ENCODE results near the gene FOXS1.
"Not testable (repeated sequence)": the region's sequence is repeated elsewhere in the genome, so short reads cannot be mapped to it uniquely, and the experiment has no call there.

The FOXS1 gene

DNA sequence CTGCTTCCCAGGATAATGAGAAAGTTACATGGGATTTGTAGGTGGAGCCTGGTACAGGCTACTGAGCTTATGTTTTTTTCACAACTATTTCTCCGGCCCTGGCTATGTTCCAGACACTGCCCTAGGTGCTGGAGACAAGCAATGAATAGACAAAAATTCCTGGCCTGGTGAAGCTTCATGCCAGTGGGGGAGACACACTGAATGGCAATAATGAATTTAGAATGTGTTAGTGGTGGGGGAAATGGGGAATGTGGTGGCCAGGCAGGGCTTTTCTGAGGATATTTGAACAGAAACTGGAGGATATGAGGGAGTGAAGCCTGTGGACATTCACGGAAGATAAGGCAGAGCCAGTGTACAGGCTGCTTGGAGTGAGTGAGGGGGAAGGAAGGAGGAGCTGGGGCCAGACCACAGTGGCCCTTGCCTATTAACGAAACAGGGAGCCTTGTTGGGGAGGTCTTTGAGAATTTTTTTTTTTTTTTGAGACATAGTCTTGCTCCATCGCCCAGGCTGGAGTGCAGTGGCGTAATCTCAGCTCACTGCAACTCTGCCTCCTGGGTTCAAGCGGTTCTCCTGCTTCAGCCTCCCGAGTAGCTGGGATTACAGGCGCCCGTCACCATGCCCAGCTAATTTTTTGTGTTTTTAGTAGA lies 6.6 kb downstream of the FOXS1 start:
- DNase-seq = no peak

DNA sequence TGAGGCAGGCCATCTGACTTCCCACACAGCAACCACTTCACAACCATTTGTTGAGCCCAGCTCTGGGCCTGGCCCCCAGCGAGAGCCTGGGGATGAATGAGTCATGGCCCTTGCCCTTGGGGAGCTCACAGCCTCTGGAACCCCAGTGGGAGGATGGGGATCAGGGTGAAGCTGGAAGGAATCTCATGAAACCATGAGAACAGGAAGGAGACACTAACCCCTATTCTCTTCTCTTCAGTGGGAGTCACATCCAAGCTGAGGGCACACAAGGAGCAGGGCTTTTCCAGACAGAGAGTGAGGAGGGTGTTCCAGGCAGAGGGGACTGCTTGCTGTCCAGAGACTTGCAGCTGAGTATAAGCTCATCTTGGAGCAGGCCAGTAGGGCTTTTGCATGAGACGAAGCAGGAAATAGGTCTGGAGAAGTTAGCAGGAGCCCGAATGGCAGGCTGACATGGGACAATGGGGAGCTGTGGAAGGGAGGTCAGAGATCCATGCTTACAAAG lies 7.5 kb downstream of the FOXS1 start:
- DNase-seq = no peak

DNA sequence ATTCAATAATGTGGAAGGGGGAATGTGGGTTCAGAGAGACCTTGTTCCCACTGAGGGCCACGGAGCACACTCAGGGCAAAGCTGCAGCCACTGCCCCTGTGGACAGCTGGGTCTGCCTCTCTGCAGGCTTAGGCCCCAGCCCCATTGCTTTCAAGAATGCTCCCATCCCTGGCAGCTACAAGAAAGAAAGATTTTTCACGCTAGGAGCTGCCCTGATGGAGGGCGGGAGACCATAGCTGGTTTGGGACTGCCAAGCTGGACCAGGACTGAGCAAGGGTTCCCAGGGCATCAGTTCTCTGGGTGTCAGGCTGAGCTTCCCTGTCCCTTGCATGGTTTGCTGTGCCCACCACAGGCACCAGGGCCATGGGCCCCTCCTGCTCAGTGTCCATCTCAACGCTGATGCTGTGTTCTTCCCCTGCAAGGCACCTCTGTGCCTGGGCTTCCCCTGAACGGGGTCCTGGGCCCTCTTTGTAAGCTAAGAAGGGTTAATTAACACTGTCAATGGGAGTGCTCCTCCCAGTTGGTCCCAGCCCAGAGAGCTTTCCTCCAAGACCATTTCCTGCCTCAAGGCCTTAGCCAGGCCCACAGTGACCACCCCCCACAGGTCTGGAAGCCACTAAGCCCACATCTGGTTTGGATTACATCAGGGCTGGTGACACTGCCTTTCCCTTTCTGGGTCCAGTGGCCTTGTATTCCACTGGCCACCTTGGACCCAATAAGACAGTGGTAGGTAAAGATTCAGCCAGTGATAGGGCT lies 8.4 kb downstream of the FOXS1 start:
- DNase-seq = no peak

DNA sequence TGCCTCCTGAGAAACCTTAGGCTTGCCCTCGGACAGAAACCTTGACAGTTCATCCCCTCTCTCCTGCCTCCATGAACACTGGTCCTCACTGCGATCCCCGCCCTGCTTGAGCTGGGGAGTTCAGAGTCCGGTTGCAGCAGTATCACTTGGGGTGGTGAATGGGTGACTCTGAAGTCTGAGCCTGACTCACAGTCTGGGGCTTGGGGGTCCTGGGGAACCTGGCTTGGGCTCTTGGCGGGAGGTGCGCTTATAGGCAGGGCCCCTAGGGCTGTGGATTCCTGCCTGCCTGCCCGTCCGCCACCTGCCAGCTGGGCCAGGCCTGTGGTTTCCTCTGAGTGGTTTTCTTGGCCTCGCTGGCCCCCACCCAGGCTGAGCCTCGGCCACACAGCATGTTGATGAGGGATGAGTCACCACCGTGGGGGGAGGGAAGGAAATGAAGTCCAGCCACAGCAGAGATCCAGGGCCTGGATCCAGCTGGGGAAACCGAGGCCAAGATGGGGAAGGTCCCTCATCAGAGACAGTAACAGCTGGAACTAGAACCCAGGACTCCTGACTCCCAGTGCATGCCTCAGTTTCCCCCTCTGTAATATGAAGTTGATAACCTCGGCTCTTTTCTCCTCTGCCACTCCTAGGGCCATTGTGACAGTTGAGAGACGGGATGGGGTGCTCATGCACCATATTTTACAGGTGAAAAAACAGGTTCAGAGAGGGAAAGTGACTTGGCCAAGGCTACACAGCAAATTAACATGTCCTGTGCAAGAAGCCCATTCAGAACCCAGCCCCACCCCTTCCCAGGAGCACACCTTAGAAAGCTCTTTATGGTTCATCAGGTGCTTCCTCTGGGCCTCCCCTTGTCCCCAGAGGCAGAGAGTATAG lies 9.2 kb downstream of the FOXS1 start:
- DNase-seq = no peak

DNA sequence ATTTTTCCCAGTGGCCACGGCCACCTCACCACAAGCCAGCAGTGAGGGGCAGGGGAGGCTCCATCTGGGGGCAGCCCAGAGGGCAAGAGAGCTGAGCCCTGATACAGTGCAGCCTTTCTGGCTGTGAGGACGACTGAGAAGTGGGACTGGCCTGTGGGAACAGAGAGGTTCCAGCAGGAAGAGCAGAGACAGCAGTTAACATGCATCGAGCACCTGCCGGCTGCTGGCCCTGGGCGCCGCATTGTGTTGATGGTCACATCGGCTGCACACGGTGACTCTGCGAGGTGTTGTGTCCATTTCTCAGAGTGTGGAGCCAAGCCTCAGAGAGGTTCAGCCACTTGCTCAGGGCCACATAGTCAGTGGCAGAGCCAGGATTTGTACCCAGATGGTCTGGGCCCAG lies 9.8 kb downstream of the FOXS1 start:
- no peak for DNase-seq

DNA sequence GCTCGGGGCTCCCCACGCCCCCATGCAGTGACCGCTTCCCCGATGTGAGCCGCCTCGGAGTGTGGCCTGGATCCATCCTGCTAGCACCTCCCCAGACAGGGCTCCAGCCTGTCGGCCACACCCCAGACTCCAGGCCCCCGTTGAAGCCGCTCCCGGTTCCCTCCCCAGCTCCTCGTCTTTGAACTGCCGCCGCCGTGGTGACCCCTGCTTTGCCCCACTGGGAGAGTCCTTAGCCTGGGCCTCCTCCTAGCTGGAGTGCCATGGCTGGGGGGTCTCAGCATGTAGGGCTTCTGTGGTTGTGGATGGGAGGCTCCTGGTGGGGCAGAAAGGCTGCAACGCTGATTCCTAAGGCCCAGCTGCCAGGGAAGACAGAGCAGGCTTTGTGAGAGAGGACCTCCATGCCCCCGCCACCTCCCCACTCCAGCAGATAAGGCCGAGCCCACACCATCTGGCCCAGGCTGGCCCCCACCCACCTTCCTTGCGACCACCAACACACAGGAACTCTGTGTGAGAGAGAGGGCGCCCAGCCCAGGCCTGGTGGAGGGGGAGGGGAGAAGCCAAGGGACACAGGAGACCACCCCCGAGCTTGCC lies 11.4 kb downstream of the FOXS1 start:
- DNase-seq = no peak

DNA sequence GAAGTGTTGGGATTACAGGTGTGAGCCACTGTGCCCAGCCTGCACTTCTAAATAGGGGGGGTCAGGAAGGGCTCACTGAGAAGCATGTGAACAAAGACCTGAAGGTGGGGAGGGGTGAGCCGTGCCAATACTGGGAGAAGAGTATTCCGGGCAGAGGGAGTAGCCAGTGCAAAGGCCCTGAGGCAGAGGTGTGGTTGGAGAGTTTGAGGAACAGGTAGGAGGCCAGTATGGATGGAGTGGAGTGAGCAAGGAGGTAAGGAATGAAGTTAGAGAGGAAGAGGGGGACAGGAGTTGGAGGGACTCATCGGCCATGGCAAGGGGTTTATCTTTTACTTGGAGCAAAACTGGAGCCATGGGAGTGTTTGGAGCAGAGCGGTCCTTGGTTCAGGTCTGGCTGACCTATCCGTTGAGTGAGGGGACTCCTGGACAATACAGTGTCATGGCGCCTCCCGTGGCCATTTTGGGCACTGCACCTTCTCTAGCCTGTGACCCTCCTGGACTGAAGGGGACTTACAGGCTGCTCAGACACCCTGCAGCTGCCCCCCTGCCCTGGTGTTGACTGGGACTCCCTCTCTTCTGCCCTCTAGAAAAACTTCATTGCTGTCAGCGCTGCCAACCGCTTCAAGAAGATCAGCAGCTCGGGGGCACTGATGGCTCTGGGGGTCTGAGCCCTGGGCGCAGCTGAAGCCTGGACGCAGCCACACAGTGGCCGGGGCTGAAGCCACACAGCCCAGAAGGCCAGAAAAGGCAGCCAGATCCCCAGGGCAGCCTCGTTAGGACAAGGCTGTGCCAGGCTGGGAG lies 12.1 kb downstream of the FOXS1 start:
- peak; percentile 67 for DNase-seq

DNA sequence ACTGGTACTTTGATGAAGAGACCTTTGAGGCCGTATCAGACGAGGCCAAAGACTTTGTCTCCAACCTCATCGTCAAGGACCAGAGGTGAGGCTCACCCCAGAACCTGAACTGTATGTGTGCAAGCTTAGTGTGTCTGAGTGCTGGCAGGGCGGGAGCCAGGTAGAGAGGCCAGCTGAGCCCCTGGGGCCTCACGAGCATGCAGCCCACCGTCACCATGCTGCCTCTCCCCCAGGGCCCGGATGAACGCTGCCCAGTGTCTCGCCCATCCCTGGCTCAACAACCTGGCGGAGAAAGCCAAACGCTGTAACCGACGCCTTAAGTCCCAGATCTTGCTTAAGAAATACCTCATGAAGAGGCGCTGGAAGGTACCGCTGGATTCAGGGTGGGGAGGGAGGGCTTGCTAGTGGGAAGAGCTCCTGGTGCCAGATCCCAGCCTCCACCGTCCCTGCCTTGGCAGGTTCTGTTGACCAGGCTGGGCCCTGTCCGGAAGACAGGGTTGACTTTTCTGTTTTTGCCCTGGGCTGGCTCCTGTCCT lies 13.6 kb downstream of the FOXS1 start:
- DNase-seq = no peak

DNA sequence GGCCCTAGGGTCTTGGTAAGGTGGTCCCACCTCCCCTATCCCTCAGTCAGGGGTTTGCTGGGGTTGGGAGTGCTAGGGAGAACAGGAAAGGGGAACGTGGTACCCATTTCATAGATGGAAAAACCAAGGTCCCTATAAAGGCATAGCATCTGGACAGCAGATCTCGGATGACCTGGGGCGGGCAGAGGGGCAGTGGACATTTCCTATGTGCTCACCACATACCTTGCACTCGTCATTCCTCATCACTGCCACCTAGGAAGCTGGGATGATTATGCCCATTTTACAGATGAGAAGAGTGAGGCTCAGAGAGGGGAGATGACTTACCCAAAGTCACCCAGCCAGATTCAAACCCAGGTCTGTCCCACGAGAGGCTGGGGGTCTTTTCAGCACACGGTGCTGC lies 14.2 kb downstream of the FOXS1 start:
- no peak for DNase-seq

DNA sequence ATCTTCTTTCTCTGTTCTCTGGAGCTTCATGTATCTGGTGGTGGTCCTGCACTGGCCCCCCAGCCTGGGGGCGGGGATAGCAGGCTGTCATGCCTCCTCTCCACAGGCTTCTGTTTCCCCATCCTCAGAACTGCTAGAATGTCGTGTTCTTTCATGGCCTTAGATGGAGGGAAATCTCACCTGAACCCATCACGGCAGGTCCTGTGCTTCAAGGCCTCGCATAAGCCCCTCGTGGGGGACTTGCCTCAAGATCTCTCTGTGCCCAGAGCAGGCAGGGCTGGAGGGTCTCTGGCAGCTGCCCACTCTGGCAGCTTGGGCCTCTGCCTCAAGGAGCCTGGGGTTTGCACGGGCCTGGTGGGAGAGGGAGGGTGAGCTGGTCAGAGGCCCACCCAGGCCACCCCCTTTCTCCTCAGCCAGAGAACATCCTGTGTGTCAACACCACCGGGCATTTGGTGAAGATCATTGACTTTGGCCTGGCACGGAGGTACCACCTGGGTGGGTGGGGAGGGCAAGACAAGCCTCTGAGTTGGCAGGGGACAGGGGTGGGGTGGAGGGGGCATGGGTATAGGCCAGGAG lies 14.9 kb downstream of the FOXS1 start:
- DNase-seq = no peak

DNA sequence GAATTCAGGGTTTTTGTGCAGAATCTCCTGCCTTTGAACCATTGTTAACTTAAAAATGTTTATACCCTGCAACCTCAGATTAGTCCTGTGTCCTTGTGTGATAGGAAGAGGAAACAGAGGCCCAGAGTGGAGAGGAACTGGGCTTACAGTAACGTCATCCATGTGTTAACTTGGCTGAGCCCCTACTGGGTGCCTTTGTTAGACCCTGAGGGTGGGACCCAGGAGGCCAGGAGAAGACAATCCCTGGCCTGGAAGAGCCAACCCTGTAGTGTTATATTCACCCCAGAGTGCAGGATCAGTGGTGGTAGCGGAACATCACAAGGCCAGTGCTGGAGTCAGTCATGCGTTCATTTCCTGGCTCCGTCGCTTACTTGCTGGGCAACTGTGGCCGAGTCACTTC lies 15.7 kb downstream of the FOXS1 start:
- no peak for DNase-seq

DNA sequence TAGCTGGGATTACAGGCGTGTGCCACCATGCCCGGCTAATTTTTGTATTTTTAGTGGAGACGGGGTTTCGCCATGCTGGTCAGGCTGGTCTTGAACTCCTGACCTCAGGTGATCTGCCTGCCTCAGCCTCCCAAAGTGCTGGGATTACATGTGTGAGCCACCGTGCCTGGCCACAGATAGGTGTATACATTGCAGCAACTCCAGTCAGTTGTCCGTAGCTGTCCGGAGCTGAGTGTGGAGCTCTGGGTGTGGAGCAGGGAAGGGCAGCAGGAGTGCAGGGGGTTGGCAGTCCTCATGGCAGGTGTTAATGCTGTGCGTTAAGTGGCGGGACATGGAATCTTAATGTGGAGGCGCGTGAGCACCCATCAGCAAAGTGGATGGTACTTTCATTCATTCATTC lies 17.4 kb downstream of the FOXS1 start:
- not testable (repeated sequence) for DNase-seq

DNA sequence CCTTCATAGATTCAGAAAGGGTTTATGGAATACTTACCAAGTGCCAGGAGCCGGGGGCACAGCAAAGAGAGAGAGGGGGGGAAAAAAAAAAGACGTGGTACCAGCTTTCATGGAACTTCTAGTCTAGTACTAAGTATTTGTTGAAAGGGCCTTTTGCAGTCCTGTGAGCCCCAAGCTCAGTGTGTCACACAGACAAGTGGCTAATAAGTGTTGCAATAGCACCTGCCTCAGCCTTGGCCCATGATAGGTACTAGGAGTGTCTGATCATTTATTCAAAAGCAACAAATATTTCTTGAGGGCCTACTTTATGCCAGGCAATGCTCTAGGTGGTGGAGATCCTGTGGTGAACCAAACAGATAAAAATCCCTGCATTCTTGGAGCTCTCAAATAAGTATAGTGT lies 18.3 kb downstream of the FOXS1 start:
- no peak for DNase-seq

DNA sequence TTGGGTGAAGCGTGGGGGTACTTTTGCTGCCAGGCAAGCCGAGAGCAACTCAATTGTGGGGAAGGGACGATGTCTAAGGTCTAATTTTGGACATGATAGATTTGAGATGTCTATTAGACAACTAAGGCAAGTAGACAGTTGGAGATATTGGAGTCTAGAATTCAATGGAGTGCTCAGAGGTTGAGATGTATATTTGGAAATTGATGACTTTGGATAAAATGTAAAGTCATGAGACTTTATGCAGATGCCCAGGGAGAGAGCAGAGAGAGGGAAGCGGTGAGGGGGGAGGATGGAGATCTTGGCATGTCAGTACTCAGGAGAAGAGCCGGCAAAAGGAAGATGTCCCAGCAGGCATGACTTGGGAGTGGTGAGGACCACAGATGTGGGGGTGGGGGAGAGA lies 19.3 kb downstream of the FOXS1 start:
- no peak for DNase-seq

DNA sequence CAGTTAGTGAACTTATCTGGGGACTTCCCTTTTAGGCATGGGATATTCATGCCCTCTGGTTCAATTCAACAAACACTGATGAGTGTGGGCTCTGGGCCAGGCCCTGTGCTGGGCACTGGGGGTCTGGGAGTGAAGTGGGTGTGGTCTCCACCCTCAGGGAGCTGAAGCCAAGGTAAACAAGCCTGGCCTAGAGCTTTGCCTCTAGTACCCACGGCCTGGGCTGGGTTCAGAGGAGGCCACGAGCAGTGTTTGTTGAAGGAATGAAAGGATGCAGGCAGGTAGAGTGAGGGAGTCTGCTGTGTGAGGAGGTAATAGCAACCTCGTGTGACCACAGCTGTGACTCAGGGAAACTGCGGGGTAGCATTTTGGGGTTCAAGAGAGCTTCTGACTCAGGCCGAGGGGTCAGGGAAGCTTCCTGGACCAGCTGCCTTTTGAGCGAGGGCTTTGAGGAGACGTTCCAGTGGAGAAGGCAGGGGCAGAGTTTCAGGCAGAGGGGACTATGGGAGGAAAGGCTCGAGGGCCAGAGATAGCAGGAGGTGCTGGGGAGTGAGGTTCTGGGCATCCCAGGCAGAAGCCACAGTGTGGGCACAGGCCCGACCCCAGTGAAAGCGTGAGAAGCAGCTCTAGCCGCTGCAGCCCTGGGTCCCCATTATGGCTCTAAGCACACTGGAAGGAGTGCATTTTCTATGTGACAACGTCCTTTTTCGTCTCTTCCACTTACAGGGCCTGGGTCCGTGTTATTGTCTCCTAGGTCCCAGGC lies 20.7 kb downstream of the FOXS1 start:
- DNase-seq = no peak

DNA sequence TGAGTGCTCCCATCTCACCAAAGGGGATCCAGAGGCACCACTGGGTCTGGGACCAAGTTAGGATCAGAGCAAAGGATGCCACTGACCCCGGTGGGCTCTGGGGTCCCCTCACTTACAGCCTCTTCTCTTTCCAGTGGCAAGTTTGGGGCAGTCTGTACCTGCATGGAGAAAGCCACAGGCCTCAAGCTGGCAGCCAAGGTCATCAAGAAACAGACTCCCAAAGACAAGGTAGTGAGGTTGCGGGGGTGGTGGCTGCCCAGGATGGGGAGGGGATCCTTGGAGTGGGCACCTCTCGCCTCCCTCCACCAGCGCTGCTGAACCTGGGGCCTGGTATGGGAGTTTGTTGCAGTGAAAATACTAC lies 21.3 kb downstream of the FOXS1 start:
- DNase-seq = no peak

DNA sequence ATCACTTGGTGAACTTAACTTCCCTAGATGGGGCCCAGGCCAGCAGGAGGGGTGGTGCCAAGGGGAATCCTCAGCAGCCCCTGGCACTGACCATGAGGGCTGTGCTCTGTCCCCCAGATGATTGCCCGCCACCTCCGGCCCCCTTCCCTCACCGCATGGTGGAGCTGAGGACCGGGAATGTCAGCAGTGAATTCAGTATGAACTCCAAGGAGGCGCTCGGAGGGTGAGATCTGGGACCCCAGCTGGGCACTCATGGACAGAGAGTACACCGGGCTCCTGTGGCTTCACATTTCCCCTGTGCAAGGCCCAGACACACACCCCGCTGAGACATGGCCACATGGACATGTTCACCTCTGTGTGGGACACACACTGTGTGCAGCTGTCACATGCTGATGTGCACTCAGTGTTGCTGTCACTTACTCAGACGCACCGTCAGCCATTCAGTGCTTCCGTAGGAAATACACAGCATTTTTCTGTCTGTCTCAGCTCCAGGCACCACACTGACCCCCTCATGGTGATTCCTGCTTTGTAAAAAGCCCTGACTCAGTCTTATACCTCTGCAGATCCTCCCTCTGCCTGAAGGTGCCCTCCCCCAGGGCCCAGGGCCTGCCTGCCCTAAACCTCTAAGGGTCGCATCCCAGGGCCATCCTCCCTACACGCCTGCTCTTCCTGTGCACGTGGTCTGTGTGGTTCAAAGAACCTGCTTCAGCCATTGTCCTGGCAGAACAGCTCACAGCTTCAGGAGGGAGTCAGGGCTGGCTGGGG lies 21.9 kb downstream of the FOXS1 start:
- no peak for DNase-seq

DNA sequence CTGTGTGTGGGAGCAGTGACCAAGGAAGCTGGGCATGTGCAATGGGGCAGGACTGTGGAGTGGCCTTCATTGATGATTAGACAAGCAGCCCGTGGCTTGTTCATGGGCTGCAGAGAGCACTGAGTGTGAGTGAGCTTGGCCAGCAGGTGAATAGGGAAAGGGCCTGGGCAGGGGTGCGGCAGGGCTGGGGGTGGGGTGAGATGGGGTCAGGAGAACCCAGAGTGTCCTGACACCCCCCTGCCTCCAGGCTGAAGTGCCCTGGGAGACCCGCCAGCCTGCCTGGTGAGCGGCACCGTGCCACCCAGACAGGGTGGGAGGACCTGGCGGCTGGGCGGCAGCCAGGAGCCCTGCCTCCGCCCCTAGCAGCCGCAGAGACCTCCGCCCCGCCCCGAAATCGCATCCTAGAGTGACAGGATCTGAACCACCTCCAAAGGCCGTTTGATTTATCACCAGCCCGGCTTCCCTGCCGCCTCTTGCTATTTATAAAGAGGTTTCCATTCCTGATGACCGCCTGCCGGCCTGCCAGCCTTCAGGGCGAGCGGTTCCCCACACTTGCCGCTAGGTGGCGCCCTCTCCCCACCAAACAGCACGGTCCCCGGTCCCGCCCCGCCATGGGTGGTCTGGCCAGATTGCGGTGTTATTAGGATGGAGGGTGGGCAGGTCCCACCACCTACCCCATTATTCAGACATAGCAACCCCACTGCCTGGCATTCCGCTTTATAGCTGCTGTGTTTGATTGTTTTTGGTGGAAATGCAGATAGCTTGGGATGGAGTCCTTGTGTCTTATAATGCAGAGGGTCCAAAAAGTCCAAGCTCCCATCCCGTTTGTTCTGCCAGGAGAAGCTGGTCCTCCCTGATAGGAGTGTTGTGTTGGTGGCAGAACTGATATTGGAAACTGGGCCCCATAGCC lies 22.7 kb downstream of the FOXS1 start:
- peak; percentile 76 for DNase-seq

DNA sequence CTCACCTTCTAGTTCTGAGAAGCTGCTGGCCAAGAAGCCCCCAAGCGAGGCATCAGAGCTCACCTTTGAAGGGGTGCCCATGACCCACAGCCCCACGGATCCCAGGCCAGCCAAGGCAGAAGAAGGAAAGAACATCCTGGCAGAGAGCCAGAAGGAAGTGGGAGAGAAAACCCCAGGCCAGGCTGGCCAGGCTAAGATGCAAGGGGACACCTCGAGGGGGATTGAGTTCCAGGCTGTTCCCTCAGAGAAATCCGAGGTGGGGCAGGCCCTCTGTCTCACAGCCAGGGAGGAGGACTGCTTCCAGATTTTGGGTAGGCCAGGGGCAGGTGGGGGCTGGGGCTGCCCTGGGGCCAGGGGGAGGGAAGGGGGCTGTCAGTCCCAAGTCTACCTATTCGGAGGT lies 24.0 kb downstream of the FOXS1 start:
- DNase-seq = no peak
